SKM-1 (cell line): ENCODE results near the gene HS6ST3.

Experiments
- DNase-seq: peaks from one replicate; lab custom pipeline; 2025; ENCODE audit not compliant: unreplicated experiment; lab: John Stamatoyannopoulos, UW

HS6ST3 gene

DNA sequence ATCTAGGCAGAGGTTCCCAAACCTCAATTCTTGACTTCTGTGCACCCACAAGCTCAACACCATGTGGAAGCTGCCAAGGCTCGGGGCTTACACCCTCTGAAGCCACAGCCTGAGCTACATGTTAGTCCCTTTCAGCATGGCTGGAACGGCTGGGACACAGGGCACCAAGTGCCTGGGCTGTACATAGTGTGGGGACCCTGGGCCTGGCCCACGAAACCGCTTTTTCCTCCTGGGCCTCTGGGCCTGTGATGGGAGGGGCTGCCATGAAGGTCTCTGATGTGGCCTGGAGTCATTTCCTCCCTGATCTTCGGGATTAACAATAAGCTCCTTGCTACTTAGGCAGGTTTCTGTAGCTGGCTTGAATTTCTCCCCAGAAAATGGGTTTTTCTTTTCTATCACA, 108.1 kb downstream of the HS6ST3 start:
- DNase-seq, result no peak

GRCh38 chr13:96199315-96199714, 109.4 kb downstream of the HS6ST3 start:
- DNase-seq, result no peak

DNA sequence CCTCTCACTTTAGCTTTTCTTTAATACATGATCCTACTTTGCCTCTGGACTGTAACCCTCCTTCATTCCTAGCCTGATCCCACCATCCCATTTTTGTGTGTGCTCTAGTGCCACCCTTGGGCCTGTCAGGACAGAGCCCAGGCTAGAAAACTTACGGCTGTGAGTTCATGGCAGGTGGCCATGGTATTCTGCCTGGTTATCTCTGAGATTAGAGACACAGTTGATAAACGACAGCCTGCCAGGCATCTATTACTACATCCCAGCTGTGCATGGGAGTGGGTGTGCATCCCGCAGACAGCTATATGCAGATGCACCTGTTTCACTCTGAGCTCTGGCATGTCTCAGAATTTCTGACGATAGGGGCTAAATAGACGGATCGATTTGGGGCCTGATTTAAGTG, 110.9 kb downstream of the HS6ST3 start:
- DNase-seq, result no peak

DNA sequence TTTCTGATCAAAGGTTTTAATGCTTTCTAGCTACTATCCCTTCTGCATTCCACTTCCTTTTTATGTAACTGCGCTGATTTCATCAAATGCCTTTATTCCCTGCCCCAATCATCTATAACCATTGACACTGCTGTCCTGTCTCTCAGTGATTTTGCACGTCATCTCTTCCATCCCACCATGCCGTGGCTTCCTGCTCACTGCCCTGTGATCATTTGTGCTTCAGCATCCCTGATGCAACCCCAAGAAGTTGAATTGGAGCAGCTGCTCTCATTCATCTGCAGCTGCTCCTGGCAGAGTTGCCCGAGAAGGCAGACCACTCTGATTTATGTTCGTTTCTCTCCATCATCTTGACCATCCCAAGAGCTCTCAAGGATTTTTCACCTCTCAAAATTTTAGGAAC, 112.4 kb downstream of the HS6ST3 start:
- no peak for DNase-seq

DNA sequence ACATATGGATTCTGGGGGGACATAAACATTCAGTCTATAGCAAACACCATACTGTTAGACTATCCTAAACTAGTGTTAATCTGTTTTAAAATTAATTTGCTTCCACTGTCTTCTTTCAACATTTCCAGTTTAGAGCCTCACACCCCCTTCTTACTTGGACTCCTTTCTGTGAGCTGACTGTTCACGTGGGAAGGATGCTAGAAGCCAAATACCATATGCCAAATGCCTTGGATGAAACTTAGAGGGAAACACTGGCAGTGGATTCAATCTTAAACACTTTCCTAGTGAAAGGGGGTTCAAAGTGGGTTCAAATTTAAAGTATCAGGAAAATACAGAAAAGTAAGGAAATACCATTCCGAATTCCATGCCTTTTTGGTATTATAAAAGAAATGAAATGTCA, 113.6 kb downstream of the HS6ST3 start:
- no peak for DNase-seq

GRCh38 chr13:96214824-96215445, 125.0 kb downstream of the HS6ST3 start:
- no peak for DNase-seq

DNA sequence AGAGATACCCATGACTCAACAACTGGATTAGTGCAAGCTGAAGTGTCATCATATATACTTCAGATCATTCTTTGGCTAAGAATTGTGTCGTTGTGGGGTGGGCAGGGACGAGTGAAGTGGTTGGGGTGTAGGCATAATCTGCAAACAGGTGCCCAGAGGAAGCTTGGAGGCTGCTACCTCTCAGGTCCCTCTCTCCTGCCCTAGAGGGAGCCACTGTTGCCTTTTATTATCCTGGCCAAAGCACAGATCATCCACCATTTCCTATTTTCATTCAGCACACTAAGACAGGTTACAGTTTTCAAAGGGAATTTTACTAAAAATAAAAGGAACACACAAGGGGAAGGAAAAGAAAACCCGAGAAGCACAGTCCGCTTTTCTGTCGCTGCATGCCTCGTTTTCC, 126.6 kb downstream of the HS6ST3 start:
- DNase-seq, result no peak

DNA sequence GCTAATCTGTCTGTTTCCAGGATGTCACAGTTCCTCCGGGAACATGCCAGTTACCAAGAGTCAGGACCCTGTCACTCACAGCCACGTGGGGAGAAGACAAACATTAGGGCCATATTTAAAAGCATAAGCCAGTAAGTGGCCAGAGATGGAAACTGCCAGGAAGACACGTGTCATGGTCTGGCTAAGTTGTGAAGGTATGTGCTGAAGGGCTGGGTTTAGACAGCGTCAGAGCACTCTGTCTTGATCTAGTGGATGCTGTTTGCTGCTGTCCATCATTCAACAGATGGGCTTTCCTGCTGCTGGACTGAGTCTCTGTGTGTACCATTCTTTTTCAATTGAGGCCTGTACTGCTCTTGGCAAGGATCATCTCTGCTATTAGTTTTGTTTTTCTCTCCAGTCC, 128.6 kb downstream of the HS6ST3 start:
- no peak for DNase-seq

DNA sequence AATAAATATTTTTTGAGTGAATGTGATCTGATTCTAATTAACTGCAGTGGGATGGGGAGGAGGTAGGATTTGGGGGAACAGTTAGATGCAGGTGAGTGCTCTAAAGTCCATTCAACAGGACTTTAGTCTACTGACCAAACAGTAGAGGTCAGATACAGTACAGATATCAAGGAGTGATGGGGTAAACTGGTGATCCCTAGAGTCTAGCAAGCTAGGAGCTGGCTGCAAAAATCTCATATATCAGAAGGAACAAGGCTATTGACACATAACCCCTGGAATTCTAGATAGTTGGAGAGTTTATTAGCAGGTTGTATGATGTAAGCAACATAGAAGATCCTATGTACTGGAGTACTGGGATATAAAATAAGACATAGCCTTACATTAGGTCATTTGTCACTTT, 131.6 kb downstream of the HS6ST3 start:
- no peak for DNase-seq

DNA sequence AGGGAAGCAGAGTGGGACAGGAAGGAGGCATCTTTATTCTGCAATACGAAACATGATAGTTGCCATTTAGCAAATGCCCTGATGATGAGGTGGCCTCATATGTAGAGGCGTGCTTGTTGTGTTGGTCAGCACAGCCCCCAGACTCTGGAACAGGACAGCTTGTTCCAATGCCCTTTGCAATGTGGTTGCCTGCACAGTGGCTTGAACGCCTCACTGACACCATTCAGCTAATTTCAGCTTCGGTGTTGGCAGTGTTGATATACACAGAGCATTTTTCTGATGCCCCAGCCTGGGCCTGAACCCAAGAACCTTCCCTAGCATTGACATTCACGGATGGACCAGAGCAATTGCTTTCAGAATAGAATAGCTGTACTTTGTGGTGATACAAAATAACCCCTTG, 133.3 kb downstream of the HS6ST3 start:
- no peak for DNase-seq

DNA sequence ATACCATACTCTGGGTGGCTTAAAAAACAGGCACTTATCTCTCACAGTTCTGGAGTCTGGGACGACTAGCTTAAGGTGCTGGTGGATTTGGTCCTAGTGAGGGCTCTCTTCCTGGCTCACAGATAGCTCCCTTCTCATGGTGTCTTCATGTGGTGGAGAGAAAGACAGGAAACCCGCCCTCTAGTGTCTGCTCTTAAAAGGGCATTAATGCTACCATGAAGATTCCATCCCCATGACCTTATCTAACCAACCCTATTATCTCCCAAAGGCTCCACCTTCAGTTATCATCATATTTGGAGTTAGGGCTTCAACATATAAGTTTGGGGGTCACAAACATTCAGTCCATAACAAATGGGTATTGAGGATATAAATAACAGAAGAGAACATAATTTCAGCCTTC, 139.4 kb downstream of the HS6ST3 start:
- no peak for DNase-seq

DNA sequence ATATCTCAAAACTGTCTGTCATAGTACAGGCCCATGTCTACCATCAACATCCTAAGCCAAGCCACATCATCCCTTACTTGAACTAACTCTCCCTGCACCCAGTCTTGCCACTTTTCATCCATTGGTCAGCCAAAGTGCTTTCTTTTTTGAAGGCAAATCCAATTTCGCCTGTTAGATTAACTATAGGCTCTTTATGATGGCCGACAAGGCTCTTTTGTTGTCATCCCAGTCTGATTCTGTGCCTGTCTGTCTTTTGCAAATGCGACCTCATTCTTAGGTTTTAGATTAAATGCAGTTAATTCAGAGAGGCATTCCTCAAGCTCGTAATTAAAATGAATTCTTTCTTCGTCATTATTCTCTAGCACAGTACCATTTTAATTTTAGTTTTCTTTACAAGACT, 148.3 kb downstream of the HS6ST3 start:
- no peak for DNase-seq

GRCh38 chr13:96238861-96239260, 149.0 kb downstream of the HS6ST3 start:
- DNase-seq, result no peak

DNA sequence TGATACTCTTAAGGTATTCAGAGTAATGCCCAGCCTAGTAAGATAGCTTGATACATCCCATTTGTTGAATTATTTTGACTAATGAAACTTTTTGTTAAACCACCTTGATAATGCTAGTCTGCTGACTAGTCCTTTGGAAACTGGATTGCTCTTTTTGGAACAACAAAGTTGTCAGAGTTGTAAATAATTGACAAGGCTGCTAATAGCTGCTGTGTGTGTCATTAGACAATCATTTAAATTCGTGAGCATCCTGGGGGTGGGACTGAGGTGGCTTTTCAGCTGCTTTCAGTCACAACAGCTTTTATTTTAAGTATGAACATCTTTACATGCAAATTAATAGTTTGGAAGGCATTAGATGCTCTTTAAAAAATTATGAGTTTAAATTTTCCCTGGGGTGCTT, 153.5 kb downstream of the HS6ST3 start:
- DNase-seq, result no peak

GRCh38 chr13:96248103-96248502, 158.2 kb downstream of the HS6ST3 start:
- no peak for DNase-seq

DNA sequence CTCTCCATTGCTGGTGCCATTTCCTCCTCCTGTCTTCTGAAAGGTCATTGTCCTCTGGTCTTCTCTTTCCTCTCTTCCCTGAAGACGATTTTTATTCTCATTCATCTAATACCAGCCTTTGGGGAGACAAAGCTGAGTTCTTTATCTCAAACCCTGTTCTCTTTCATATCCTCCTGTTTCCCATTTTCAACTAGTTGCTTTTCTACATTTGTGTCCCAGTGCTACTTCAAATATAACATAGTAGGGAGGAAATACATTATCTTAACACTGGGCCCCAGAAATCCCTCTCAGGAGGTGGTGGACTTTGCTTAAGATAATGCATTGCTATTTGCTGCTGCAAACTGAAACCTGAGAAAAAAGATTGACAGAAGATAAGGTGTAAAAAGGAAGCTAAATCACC, 159.1 kb downstream of the HS6ST3 start:
- no peak for DNase-seq

- no peak for DNase-seq
Observed at GRCh38 chr13:96252903-96253302, 163.0 kb downstream of the HS6ST3 start.

DNA sequence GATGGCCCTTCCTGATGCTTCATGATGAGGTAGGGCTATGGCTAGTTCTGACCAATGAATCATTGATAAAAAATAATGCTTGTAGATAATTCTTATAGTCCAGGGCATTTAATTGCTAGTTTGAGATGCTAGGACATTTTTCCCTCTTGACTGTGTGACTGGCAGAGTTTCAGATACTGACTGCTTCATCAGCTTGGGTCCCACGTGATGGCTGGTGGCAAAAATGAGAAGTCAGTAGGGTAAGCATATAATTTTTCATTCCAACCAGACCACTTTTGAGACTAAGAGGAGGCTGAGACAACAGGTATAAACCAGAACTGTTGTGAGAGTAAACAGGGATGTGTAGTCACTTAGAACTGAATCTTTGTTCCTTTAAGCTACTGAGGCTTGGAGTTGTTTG, 183.3 kb downstream of the HS6ST3 start:
- DNase-seq, result no peak

DNA sequence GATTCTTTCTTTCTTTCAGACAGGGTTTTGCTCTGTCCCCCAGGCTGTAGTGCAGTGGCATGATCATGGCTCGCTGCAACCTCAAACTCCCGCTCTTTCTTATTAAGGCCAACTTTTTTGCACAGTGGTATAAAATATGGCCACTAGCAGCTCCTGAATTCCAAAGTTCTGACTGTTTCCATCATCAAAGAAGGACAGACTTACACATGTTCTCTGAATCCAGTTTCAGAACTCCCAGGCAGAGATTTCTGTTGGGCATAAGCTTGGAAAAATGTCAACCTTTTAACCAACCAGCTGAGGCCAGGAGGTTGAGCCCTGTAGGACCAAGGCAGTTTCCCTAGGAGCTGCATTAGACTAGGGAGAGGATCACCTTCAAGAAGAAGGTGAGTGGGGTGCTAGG, 184.1 kb downstream of the HS6ST3 start:
- DNase-seq, result no peak

DNA sequence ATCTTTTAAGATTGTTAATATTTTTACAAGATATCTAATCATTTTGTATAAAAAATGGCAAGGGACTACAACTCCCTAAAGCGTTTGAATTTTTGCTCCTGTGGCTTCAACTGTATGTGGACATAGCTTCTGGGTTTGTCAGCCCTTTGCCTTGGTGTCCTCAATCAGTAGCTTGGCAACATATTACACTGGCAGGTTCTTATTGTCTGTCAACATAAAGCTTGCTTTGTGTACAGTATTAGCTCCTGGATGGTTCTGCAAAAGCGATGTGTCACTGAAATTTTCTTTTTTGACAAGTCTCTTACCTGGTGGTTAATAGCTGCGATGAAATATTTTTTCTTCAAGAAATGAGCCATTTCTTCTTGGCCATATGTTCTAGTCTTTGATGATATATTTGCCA, 190.0 kb downstream of the HS6ST3 start:
- DNase-seq, result no peak

- DNase-seq, result no peak
Observed at GRCh38 chr13:96284971-96285370, 195.1 kb downstream of the HS6ST3 start.

DNA sequence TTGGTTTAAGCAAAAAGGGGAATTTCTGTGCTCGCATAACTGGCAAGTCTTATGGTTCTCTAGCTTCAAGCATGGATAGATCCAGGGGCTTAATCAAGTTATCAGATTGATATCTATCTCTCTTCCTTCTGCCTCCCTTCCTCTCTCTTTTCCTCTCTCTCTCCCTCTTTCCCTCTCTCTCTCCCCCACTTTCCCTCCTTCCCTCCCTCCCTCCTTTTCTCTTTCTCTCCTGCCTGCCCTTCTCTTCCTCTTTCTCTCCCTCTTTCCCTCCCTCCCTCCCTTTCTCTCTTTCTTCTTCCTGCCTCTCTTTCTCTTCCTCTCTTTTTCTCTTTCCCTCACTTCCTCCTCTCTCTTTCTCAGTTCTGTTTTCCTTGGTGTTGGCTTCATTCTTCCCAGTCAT, 195.8 kb downstream of the HS6ST3 start:
- DNase-seq, result no peak

DNA sequence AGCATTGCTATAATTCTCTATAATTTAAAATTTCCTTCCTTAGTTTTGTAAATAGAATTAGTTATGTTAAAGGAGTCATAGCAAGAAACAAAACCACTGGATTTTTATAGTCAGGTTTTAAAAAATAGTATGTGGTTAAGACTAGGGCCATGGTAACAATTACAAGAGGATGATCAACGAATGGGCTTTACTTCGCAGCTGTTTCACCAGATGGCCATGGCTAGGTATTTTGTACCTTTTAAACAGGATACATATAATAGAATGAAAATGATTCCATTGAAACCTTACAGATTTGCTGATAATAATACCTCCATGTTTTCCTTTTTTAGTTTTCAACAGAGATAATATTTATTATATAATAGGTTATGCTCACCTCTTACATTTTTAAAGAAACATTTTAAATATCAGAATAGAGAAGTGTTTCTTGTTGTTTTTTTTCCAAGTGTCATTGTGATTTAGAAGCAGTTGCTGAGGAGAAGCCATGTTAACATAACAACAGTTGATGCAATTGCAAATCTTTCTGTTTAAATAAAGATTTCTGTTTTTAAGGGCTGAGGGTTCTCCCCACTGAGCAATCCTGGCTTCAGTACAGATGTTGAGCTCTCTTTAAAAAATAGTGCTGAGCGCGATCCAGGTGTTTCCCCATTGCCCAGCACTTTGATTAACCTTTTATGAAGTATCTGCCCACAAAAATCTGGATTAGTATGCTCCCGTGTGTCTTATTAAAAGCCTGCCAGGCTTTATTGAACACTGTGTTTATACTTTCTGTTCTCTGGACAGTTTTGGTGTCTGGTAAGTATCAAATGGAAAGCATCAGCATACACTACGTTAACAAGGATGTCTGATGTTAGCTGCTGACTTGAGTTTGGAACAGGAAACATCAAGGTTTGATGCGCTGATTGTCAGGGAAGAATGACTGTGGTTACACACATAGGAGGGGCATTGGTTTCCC, 205.3 kb downstream of the HS6ST3 start:
- DNase-seq, result no peak
